ENCODE measurements around the gene MEPE.

MEPE gene

GRCh38 chr4:87819281-87819919 lies 13.4 kb upstream of the MEPE start:
- Histone ChIP-seq H3K27me3 (no peaks in the 10 kb centered on the region), H3K4me3 (ENCODE audit: low read depth, low read length) (no peak overlapping the region), H3K9me3 (no peaks in the 10 kb centered on the region), H3K36me3 (no peaks in the 10 kb centered on the region), H3K4me1 (no peaks in the 10 kb centered on the region)
- TF ChIP-seq CTCF (IDR thresholded peaks at IDR 0.05; ENCODE audit: low read depth, low read length): no peak
- DNase-seq: no peak

GRCh38 chr4:87823200-87823599 lies 9.6 kb upstream of the MEPE start:
- no peaks in the 10 kb centered on the region for H3K27me3 ChIP-seq
- no peak for DNase-seq

GRCh38 chr4:87823724-87824123 lies 9.0 kb upstream of the MEPE start:
- Histone ChIP-seq H3K36me3 (no peaks in the 10 kb centered on the region), H3K4me1 (no peaks in the 10 kb centered on the region), H3K27me3 (no peaks in the 10 kb centered on the region), H3K9me3 (no peaks in the 10 kb centered on the region), H3K4me3 (ENCODE audit: low read depth, low read length) (no peak overlapping the region)
- TF ChIP-seq CTCF (IDR thresholded peaks at IDR 0.05; ENCODE audit: low read depth, low read length): no peak
- no peak for DNase-seq

More at GRCh38 chr4:87823200-87823599, 9.6 kb upstream of the MEPE start:
- Histone ChIP-seq H3K4me3 (ENCODE audit: low read depth, low read length) (no peak overlapping the region), H3K4me1 (no peaks in the 10 kb centered on the region), H3K9me3 (no peaks in the 10 kb centered on the region), H3K36me3 (no peaks in the 10 kb centered on the region)
- no peak for TF ChIP-seq CTCF (IDR thresholded peaks at IDR 0.05; ENCODE audit: low read depth, low read length)

- no peak for TF ChIP-seq CTCF (IDR thresholded peaks at IDR 0.05; ENCODE audit: low read depth, low read length)
- H3K27me3 ChIP-seq: no peaks in the 10 kb centered on the region
- DNase-seq: no peak
- no peak overlapping the region for H3K4me3 ChIP-seq (ENCODE audit: low read depth, low read length)
- no peaks in the 10 kb centered on the region for H3K36me3 ChIP-seq
- no peaks in the 10 kb centered on the region for H3K4me1 ChIP-seq
- H3K9me3 ChIP-seq: no peaks in the 10 kb centered on the region
These were observed 8.4 kb upstream of the MEPE start for GRCh38 chr4:87824352-87824751.

- Histone ChIP-seq H3K27me3 (no peaks in the 10 kb centered on the region), H3K36me3 (no peaks in the 10 kb centered on the region), H3K9me3 (no peaks in the 10 kb centered on the region), H3K4me1 (peaks cover 8% of the 10 kb centered on the region), H3K4me3 (ENCODE audit: low read depth, low read length) (no peak overlapping the region)
- no peak for DNase-seq
- no peak for TF ChIP-seq CTCF (IDR thresholded peaks at IDR 0.05; ENCODE audit: low read depth, low read length)
These were observed 1.6 kb downstream of the MEPE start for GRCh38 chr4:87834401-87834800.

- Histone ChIP-seq H3K4me1 (peaks cover 8% of the 10 kb centered on the region), H3K9me3 (no peaks in the 10 kb centered on the region), H3K27me3 (0 out of 2 replicates have a peak, but pooled peaks cover 3% of the 10 kb centered on the region), H3K36me3 (no peaks in the 10 kb centered on the region), H3K4me3 (ENCODE audit: low read depth, low read length) (no peak overlapping the region)
- DNase-seq: no peak
- TF ChIP-seq CTCF (IDR thresholded peaks at IDR 0.05; ENCODE audit: low read depth, low read length): no peak
These were observed 2.4 kb downstream of the MEPE start for GRCh38 chr4:87835197-87835596.

All from BE2C (cell line).